GM18951 (cell line): ENCODE measurements around the gene NEXN.

Experiments used
- POLR2A ChIP-seq: IDR thresholded peaks from 4 replicates; pipeline ENCODE4 v1.6.1; 2011; ENCODE audit warnings: mild to moderate bottlenecking; ENCODE audit not compliant: insufficient read length, insufficient read depth; ENCODE audit errors: extremely low read depth
- in situ Hi-C: fragments of 300-500 bp; cut with MboI; formaldehyde crosslinking; loops from one replicate; pipeline ENCODE4 v1.12.0; 2022; ENCODE audit warnings: low sequenced_read_pairs, mixed read lengths, inconsistent platforms; ENCODE audit not compliant: unreplicated experiment

The NEXN gene

GRCh38 chr1:77983997-77984355, 95.6 kb downstream of the NEXN start:
- TF ChIP-seq POLR2A = no peak
- in situ Hi-C loops = no loop called here

- TF ChIP-seq POLR2A = no peak
- in situ Hi-C loops = no loop called here
Observed at GRCh38 chr1:77984629-77985028, 96.2 kb downstream of the NEXN start.

GRCh38 chr1:77986810-77987209, 98.4 kb downstream of the NEXN start:
- in situ Hi-C loops = no loop called here
- TF ChIP-seq POLR2A = no peak

GRCh38 chr1:77987919-77988318, 99.5 kb downstream of the NEXN start:
- in situ Hi-C loops = no loop called here
- TF ChIP-seq POLR2A = no peak

GRCh38 chr1:77989744-77990143, 101.3 kb downstream of the NEXN start:
- in situ Hi-C loops = no loop called here
- TF ChIP-seq POLR2A = no peak

GRCh38 chr1:77990629-77991204, 102.3 kb downstream of the NEXN start:
- in situ Hi-C loops = no loop called here
- TF ChIP-seq POLR2A = no peak

- in situ Hi-C loops = no loop called here
- no peak for TF ChIP-seq POLR2A
Observed at GRCh38 chr1:77991638-77992037, 103.2 kb downstream of the NEXN start.
